ENCODE data around the gene CACNA1C.

CACNA1C gene

DNA sequence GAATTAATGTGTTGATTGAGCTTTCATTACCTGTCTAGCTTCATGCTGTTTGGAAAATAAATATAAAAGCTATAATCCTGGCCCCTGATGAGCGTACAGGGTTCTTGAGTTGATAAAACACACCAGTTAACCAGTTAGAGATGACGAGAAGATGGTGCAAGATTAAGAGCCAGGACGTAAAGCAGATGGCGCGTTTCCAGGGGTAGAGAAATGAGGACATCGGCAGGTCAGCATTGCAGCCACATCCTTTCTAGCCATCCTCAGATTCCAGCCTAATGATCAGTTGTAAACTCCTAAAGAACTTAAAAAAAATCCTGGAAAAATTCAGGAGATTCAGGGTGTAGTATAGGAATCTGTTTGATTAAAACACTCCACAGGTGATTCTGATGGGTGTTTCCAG, 203.7 kb downstream of the CACNA1C start:
- TF ChIP-seq, protein P1, sequence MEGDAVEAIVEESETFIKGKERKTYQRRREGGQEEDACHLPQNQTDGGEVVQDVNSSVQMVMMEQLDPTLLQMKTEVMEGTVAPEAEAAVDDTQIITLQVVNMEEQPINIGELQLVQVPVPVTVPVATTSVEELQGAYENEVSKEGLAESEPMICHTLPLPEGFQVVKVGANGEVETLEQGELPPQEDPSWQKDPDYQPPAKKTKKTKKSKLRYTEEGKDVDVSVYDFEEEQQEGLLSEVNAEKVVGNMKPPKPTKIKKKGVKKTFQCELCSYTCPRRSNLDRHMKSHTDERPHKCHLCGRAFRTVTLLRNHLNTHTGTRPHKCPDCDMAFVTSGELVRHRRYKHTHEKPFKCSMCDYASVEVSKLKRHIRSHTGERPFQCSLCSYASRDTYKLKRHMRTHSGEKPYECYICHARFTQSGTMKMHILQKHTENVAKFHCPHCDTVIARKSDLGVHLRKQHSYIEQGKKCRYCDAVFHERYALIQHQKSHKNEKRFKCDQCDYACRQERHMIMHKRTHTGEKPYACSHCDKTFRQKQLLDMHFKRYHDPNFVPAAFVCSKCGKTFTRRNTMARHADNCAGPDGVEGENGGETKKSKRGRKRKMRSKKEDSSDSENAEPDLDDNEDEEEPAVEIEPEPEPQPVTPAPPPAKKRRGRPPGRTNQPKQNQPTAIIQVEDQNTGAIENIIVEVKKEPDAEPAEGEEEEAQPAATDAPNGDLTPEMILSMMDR (IDR thresholded peaks at IDR 0.05; ENCODE audit: insufficient read depth, missing control alignments) = no peak
- no peak for FAIRE-seq
- no peak for DNase-seq (ENCODE audit: insufficient read length, low spot score)

- no peak for DNase-seq (ENCODE audit: insufficient read length, low spot score)
- TF ChIP-seq, protein P1 (IDR thresholded peaks at IDR 0.05; ENCODE audit: insufficient read depth, missing control alignments) = no peak
- no peak for FAIRE-seq
These were observed 204.1 kb downstream of the CACNA1C start for GRCh38 chr12:2256915-2257314.

GRCh38 chr12:2258025-2258424, 205.2 kb downstream of the CACNA1C start:
- FAIRE-seq = no peak
- no peak for DNase-seq (ENCODE audit: insufficient read length, low spot score)
- TF ChIP-seq, protein P1 (IDR thresholded peaks at IDR 0.05; ENCODE audit: insufficient read depth, missing control alignments) = no peak

GRCh38 chr12:2259369-2259768, 206.6 kb downstream of the CACNA1C start:
- TF ChIP-seq, protein P1 (IDR thresholded peaks at IDR 0.05; ENCODE audit: insufficient read depth, missing control alignments) = no peak
- no peak for FAIRE-seq
- no peak for DNase-seq (ENCODE audit: insufficient read length, low spot score)

GRCh38 chr12:2260441-2260840, 207.7 kb downstream of the CACNA1C start:
- DNase-seq (ENCODE audit: insufficient read length, low spot score) = no peak
- no peak for FAIRE-seq
- TF ChIP-seq, protein P1 (IDR thresholded peaks at IDR 0.05; ENCODE audit: insufficient read depth, missing control alignments) = no peak

DNA sequence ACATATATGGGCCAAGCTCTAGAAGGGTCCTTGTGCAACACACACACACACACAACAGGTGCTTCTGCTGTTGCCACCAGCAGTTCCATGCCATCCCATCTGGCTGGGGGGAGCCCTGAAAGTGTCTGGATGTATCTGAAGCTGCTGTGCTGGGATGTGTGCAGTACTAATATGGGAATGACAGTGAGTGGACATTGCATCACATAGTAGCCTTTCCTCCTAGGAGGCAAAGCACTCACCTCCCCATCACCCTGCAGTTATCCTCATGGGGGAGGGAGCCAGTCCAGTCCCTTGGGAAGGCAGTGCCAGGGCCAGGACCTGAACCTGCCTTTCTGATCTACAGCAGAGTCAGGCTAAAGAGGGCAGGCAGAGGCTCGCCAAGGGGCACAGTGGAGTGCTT, 208.9 kb downstream of the CACNA1C start:
- DNase-seq (ENCODE audit: insufficient read length, low spot score) (no peak), FAIRE-seq (no peak)
- TF ChIP-seq, protein P1 (IDR thresholded peaks at IDR 0.05; ENCODE audit: insufficient read depth, missing control alignments) = no peak

- FAIRE-seq = no peak
These were observed 209.7 kb downstream of the CACNA1C start for GRCh38 chr12:2262449-2262848.

More at GRCh38 chr12:2262449-2262848, 209.7 kb downstream of the CACNA1C start:
- TF ChIP-seq, protein P1 (IDR thresholded peaks at IDR 0.05; ENCODE audit: insufficient read depth, missing control alignments) = no peak
- DNase-seq (ENCODE audit: insufficient read length, low spot score) = no peak

All from D721Med (cell line).